ENCODE measurements around the gene DCDC2B. TPM values are rescaled to one million over a fixed set of nuclear protein-coding genes. Genes with fewer than 3 reads are reported as not detected.

Gene DCDC2B
- polyA plus RNA-seq, 1 experiment = not detected

DNA sequence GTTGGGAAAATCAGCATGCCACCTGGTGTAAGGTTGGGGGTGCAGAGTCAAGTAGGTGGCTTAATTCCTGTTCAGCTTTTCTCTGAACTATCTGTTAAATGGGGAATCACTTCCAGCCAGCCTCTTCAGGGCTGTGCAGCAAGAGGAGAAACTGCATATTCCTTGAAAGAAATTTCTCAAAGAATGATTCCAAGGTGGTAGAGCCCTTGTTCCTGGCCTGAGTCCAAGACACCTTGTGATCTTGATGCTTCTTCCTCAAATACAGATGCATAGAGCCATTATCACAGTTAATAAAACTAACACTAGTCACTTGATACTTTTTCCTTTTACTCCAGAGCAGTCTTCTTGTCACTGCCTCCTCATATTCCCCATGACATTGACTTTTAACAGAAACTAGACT, 24.2 kb upstream of the DCDC2B start:
- H3K27me3 ChIP-seq (ENCODE audit: control insufficient read depth, insufficient read depth, low read length) = no peaks in the 10 kb centered on the region
- no peak for DNase-seq (ENCODE audit: low read depth, low spot score)
- POLR2A ChIA-PET = interaction anchor here (0.6 kb wide), 1 partner anchor 52 kb away, joined by 8 read pairs; no protein-coding TSS in a partner anchor
- H3K9me3 ChIP-seq (ENCODE audit: control insufficient read depth, insufficient read depth, low read length) = no peaks in the 10 kb centered on the region; the same call in 1 of the 2 replicates
- no peak overlapping the region for H3K4me3 ChIP-seq (ENCODE audit: low read depth, low read length)
- CTCF ChIA-PET = interaction anchor here (2.1 kb wide), 1 partner anchor 15 kb away, joined by 4 read pairs; the partner anchor contains the start of gene CCDC28B
- no peak overlapping the region for H3K27ac ChIP-seq (ENCODE audit: low read depth, low read length)
- TF ChIP-seq, protein P1, sequence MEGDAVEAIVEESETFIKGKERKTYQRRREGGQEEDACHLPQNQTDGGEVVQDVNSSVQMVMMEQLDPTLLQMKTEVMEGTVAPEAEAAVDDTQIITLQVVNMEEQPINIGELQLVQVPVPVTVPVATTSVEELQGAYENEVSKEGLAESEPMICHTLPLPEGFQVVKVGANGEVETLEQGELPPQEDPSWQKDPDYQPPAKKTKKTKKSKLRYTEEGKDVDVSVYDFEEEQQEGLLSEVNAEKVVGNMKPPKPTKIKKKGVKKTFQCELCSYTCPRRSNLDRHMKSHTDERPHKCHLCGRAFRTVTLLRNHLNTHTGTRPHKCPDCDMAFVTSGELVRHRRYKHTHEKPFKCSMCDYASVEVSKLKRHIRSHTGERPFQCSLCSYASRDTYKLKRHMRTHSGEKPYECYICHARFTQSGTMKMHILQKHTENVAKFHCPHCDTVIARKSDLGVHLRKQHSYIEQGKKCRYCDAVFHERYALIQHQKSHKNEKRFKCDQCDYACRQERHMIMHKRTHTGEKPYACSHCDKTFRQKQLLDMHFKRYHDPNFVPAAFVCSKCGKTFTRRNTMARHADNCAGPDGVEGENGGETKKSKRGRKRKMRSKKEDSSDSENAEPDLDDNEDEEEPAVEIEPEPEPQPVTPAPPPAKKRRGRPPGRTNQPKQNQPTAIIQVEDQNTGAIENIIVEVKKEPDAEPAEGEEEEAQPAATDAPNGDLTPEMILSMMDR (IDR thresholded peaks at IDR 0.05; ENCODE audit: low read depth, low read length) = no peak

- ChIA-PET POLR2A (interaction anchor here (2.2 kb wide), 1 partner anchor 11 kb away, joined by 9 read pairs; no protein-coding TSS in a partner anchor), CTCF (interaction anchor here (1.5 to 2.1 kb wide), 2 partner anchors 14 to 30 kb away, joined by 4 read pairs; partner anchors contain the start of gene CCDC28B)
- no peaks in the 10 kb centered on the region for H3K9me3 ChIP-seq (ENCODE audit: control insufficient read depth, insufficient read depth, low read length)
- DNase-seq (ENCODE audit: low read depth, low spot score) = no peak
- H3K4me3 ChIP-seq (ENCODE audit: low read depth, low read length) = no peak overlapping the region
- TF ChIP-seq, protein P1 (IDR thresholded peaks at IDR 0.05; ENCODE audit: low read depth, low read length) = no peak
- no peaks in the 10 kb centered on the region for H3K27me3 ChIP-seq (ENCODE audit: control insufficient read depth, insufficient read depth, low read length)
- H3K27ac ChIP-seq (ENCODE audit: low read depth, low read length) = no peak overlapping the region
Measured at GRCh38 chr1:32186077-32186476, 22.8 kb upstream of the DCDC2B start.

- ChIA-PET CTCF (interaction anchor here (1.5 to 2.1 kb wide), 2 partner anchors 13 to 29 kb away, joined by 4 read pairs; partner anchors contain the start of gene CCDC28B), POLR2A (interaction anchor here (2.2 kb wide), 1 partner anchor 11 kb away, joined by 9 read pairs; no protein-coding TSS in a partner anchor)
- Histone ChIP-seq H3K27ac (ENCODE audit: low read depth, low read length) (no peak overlapping the region), H3K27me3 (ENCODE audit: control insufficient read depth, insufficient read depth, low read length) (no peaks in the 10 kb centered on the region), H3K4me3 (ENCODE audit: low read depth, low read length) (no peak overlapping the region), H3K9me3 (ENCODE audit: control insufficient read depth, insufficient read depth, low read length) (no peaks in the 10 kb centered on the region)
- TF ChIP-seq, protein P1 (IDR thresholded peaks at IDR 0.05; ENCODE audit: low read depth, low read length) = no peak
- no peak for DNase-seq (ENCODE audit: low read depth, low spot score)
Measured at GRCh38 chr1:32186491-32186890, 22.4 kb upstream of the DCDC2B start.

- Histone ChIP-seq H3K27ac (ENCODE audit: low read depth, low read length) (no peak overlapping the region), H3K9me3 (ENCODE audit: control insufficient read depth, insufficient read depth, low read length) (no peaks in the 10 kb centered on the region), H3K4me3 (ENCODE audit: low read depth, low read length) (no peak overlapping the region), H3K27me3 (ENCODE audit: control insufficient read depth, insufficient read depth, low read length) (no peaks in the 10 kb centered on the region)
- TF ChIP-seq, protein P1 (IDR thresholded peaks at IDR 0.05; ENCODE audit: low read depth, low read length) = no peak
- ChIA-PET CTCF (interaction anchor here (0.6 kb wide), 1 partner anchor 61 kb away, joined by 6 read pairs; no protein-coding TSS in a partner anchor), POLR2A (interaction anchor here (2.2 kb wide), 1 partner anchor 9 kb away, joined by 9 read pairs; no protein-coding TSS in a partner anchor)
- no peak for DNase-seq (ENCODE audit: low read depth, low spot score)
Measured at GRCh38 chr1:32187850-32188249, 21.0 kb upstream of the DCDC2B start.

DNA sequence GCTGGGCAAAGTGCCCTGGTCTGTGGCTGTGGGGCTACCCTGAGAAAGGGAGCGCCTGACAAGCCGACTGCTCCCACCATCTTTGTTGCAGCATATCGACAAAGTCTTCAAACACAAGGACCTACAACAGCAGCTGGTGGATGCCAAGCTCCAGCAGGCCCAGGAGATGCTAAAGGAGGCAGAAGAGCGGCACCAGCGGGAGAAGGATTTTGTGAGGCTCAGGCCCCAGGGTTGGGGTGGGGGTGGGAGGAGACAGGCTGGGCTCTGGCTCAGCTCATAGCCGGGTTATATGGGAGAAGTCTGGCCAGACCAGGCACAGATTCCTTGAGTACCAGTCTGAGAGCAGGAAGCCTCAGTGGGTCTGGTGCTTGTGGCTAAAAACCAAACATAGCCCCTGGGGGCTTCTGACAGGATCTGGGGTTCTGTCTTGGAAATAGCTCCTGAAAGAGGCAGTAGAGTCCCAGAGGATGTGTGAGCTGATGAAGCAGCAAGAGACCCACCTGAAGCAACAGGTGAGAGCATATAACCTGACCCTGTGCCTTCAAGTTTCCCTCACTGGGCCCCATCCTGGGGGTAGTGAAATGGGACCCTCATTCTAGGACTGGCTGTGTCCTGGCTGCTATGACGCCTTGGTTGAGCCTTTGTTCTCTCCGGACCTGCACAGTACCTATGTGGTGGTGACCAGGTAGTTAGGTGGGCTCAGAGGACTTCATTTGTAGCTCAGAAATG, 16.5 kb upstream of the DCDC2B start:
- CTCF ChIA-PET = no interaction called here
- Histone ChIP-seq H3K27me3 (ENCODE audit: control insufficient read depth, insufficient read depth, low read length) (no peaks in the 10 kb centered on the region), H3K9me3 (ENCODE audit: control insufficient read depth, insufficient read depth, low read length) (no peaks in the 10 kb centered on the region), H3K4me3 (ENCODE audit: low read depth, low read length) (no peak overlapping the region), H3K27ac (ENCODE audit: low read depth, low read length) (no peak overlapping the region)
- no peak for DNase-seq (ENCODE audit: low read depth, low spot score)
- TF ChIP-seq, protein P1 (IDR thresholded peaks at IDR 0.05; ENCODE audit: low read depth, low read length) = no peak
- POLR2A ChIA-PET = interaction anchor here (0.6 to 1.1 kb wide), 3 partner anchors 9 to 127 kb away, joined by 3 read pairs; no protein-coding TSS in a partner anchor
